Astrocyte of the cerebellum (primary cell): ENCODE data around the gene IFITM1.
A peak's percentile ranks its signal among the peaks of the same experiment; 100 is the strongest.

Experiments
- DNase-seq: peaks from one replicate; pipeline ENCODE4 v3.0.0-alpha.2; 2011; ENCODE audit warnings: low read depth
- H3K4me3 ChIP-seq: 2 replicates; pipeline ENCODE4 v1.5.1; 2011; ENCODE audit warnings: mild to moderate bottlenecking, low read depth, low read length, moderate library complexity
- in situ Hi-C: cut with HindIII; loops from 2 replicates; pipeline ENCODE4 v1.10.0; 2017; ENCODE audit warnings: low sequenced_read_pairs
- TF ChIP-seq, protein P1 (sequence below): IDR thresholded peaks from 2 replicates; pipeline ENCODE4 v1.5.1; 2012; ENCODE audit warnings: low read length, low read depth, moderate library complexity, mild to moderate bottlenecking; ENCODE audit errors: missing control alignments

Gene IFITM1

DNA sequence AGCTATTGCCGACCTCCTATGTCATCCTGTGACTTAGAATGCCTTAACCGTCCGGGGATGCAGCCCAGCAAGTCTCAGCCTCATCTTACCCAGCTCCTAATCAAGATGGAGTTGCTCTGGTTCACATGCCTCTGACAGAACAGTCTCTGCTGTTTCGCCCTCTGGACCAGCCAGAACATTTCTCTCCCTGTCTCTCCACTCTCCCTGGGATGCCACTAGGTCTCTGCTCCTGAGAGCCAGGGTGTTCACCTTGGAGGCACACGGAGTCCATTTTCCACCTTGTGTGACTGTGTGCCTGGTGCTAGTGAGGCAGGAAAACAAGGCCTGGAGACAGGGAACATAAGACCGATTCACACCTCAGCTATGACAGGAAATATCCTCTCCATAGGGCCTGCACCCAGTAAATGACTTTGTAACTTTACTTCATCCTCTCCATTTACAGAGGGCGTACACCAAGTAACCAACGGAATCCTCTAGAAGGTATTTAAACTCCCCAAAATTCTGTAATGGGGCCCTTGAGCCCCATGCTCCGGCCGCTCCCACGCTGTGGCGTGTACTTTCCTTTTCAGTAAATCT lies 38.7 kb downstream of the IFITM1 start:
- TF ChIP-seq, protein P1, sequence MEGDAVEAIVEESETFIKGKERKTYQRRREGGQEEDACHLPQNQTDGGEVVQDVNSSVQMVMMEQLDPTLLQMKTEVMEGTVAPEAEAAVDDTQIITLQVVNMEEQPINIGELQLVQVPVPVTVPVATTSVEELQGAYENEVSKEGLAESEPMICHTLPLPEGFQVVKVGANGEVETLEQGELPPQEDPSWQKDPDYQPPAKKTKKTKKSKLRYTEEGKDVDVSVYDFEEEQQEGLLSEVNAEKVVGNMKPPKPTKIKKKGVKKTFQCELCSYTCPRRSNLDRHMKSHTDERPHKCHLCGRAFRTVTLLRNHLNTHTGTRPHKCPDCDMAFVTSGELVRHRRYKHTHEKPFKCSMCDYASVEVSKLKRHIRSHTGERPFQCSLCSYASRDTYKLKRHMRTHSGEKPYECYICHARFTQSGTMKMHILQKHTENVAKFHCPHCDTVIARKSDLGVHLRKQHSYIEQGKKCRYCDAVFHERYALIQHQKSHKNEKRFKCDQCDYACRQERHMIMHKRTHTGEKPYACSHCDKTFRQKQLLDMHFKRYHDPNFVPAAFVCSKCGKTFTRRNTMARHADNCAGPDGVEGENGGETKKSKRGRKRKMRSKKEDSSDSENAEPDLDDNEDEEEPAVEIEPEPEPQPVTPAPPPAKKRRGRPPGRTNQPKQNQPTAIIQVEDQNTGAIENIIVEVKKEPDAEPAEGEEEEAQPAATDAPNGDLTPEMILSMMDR = no peak
- in situ Hi-C loops = no loop called here
- H3K4me3 ChIP-seq = no peak overlapping the region

DNA sequence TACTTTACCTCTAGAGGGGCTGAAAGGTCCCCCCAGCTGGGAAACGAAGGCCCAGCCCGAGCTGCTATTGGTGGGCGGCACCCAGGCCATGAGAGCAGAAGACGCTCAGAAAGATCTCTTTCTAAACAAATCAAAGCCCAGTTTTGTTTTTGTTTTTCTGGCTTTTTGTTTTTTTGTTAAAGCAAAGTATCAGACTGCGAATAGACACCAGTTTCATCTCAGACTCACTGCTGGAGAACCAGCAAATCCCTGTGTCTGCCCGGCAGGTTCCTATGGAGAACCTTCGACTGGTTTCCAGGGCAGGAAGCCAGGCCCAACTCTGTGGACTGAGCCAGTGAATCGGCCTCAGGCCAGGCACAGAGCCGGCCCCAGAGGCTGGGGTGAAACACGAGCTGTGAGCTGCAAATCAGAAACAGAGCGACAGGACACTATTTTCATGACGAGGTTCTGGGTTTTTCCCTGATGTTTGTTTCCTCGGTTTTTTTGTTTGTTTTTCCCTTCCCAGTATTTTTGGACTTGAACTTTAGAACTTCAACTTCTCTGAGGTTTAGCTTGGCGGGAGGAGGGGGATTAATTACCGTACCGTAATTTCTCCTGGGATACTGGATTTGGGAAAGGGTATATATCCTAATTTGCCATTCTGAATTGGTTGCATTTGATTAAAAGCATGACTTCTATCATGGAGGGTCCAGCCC lies 39.5 kb downstream of the IFITM1 start:
- in situ Hi-C loops = no loop called here
- no peak overlapping the region for H3K4me3 ChIP-seq
- TF ChIP-seq, protein P1 = no peak
- peak; percentile 74 for DNase-seq

More for the DNA sequence above, 38.7 kb downstream of the IFITM1 start:
- DNase-seq = no peak

DNA sequence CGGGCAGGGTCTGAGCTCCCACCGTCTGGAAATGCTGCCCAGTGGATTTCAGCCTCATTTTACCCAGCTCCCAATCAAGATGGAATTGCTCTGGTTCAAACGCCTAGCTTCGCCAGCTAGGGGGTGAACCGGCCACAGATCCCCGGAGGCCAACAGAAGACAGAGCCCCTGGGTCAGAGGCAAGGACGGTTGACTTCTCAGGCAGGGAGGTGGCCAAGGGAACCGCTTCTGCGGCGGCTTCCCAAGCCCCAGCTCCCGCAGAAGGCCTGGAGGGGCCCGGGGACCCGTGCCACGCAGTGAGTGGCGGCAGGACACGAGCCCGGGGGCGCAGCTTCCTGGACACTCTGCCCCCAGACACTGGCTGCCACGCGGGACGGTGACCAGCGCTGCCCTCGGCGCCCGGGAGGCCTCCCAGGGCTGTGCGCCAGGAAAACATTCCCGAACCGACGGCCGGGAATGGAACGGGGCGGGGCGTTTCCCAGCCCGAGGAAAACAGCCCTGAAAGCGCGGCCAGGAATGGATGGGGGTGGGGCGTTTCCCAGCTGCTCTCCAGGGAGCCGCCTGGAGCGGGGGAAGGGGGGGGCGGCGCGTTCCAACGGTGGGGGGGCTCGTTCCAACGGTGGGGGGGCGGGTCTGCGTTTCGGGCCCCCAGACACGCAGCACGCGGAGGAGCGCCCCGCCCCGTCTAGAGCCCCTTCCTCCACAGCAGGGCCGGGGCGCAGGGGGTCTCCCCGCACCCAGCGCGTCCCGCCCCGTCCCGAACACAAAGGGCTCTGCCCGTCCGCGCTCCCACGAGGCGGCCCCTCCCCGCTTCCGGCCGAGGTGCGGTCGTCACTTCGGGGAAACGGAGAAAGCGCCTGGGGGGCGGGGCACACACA lies 42.0 kb downstream of the IFITM1 start:
- peak; percentile 89 for DNase-seq
- in situ Hi-C loops = no loop called here
- TF ChIP-seq, protein P1 = no peak
- H3K4me3 ChIP-seq = peak overlapping the region; percentile 5

DNA sequence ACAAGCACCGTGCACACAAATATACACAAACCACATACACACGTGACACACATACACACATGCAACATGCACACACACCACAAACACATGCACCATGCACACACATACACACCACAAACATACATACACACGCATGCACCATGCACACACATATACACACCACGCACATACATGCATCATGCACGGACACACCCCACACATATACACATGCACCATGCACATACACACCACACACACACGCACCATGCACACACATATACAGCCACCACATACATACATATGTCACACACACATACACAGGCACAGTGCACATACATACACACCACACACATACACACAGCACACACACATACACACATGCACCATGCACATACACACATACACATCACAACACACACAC lies 42.8 kb downstream of the IFITM1 start:
- in situ Hi-C loops = no loop called here
- TF ChIP-seq, protein P1 = no peak
- no peak for DNase-seq
- no peak overlapping the region for H3K4me3 ChIP-seq

DNA sequence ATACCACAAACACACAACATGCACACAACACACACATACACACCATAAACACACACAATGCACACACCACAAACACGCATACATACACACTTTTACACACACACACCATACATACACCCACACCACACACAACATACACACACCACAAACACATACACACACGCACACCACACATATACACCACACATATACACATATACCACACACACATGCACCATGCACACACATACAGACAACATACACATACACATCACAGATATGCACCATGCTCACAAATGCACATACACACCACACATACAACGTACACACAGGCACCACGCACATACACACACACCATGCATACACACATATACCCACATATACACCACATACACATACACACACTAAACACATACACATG lies 43.7 kb downstream of the IFITM1 start:
- no peak for DNase-seq
- TF ChIP-seq, protein P1 = no peak
- H3K4me3 ChIP-seq = no peak overlapping the region
- in situ Hi-C loops = no loop called here

DNA sequence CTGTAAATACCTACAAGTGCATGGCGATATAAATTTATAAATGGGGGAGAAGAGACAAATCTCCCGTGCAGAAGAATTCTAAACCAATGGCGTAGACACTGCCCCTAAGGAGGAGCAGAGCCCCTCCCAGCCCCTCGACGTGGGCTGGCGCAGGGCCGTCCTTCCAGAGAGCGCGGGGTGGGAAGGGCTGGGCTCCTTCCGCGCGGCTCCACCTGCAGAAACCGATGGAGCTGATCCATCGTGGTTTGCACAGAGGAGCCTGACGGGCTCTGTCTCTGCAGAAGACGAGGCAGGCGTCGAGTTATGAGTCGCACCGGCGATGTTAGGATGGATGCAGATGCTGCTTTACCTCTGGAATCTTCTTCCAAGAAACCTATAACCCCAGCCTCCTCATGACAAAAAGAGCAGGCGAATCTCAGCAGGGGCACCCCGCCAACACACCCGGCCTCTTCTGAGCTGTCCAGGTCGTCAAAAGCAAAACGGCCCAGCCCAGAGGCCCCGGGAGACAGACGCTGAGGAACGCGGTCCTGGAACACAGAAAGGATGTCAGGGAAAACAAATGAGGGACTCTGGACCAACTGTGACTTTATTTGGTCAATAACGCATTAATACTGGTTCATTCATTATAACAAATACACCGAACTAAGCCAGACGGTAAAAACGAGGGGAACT lies 44.4 kb downstream of the IFITM1 start:
- DNase-seq = no peak
- TF ChIP-seq, protein P1 = no peak
- no peak overlapping the region for H3K4me3 ChIP-seq
- in situ Hi-C loops = no loop called here
